ENCODE data around the gene GIPC2.

GRCh38 chr1:78045563-78045925 is 222 bp upstream of the GIPC2 start:
- TF ChIP-seq CTCF (IDR thresholded peaks at IDR 0.05) (no peak), POLR2A (IDR thresholded peaks at IDR 0.05) (no peak), POLR2AphosphoS5 (IDR thresholded peaks at IDR 0.05) (no peak)
